ENCODE results near the gene RNF157. TPM values are rescaled to one million over a fixed set of nuclear protein-coding genes. Genes with fewer than 3 reads are reported as not detected.

RNF157 gene
- total and polyA plus RNA-seq, 2 of the 13 experiments (the other 11 are each of a cell fraction or from before 2014, with no cell fraction given): 0.44 to 1.5 TPM

- DNase-seq (ENCODE audit: low spot score) (no peak), ATAC-seq (no peak), FAIRE-seq (no peak)
- intact Hi-C loops (cut with micrococcal nuclease; ENCODE audit: unreplicated experiment) (no loop called here), in situ Hi-C loops (cut with HindIII; ENCODE audit: extremely low pct_ligation_motif_present, low pct_unique_long_range_greater_than_20kb) (no loop called here)
- CTCF ChIA-PET (ENCODE audit: low intra/inter-chr PET ratio, low total read pairs): no interaction called here
- H3K27me3 ChIP-seq (ENCODE audit: control insufficient read depth in 1 of 2, insufficient read depth in 2 of 2, low read length in 2 of 2): peaks cover 9 to 47% of the 10 kb centered on the region in 2 experiments; a peak in 4 of 5 replicates
- H4K20me1 ChIP-seq (ENCODE audit: insufficient read depth, low read length): no peaks in the 10 kb centered on the region
- no peak overlapping the region for H3K4me3 ChIP-seq (replicated peaks in 1 of 3; ENCODE audit: insufficient read depth in 1 of 3, low read depth in 2 of 3, low read length in 3 of 3)
- no peaks in the 10 kb centered on the region for H3K9me3 ChIP-seq (ENCODE audit: low read length)
- no TSS peak for BruUV-seq (replicated peaks)
- H3K4me1 ChIP-seq (ENCODE audit: insufficient read depth, low read length): peaks cover 63% of the 10 kb centered on the region
- no peak overlapping the region for H2AFZ ChIP-seq (ENCODE audit: low read length)
- no peaks in the 10 kb centered on the region for H3K79me2 ChIP-seq (ENCODE audit: insufficient read depth, low read length)
- WGBS (ENCODE audit: low lambda C conversion rate): 68% methylated on average over 12 of the region's 12 CpGs
- H3K36me3 ChIP-seq (replicated peaks in 1 of 2; ENCODE audit: control insufficient read depth in 1 of 2, insufficient read depth in 2 of 2, low read length in 2 of 2): no peaks in the 10 kb centered on the region
- H3K27ac ChIP-seq (ENCODE audit: extremely low read length, insufficient read depth, low read length): no peak overlapping the region
- no peak for TF ChIP-seq KDM5A (IDR thresholded peaks at IDR 0.05; ENCODE audit: borderline replicate concordance, low read length)
- no peak for TF ChIP-seq MYPOP (CRISPR knock-in tag; IDR thresholded peaks at IDR 0.05)
- peak; percentile 38 to 45; a peak in 3 of 4 replicates for TF ChIP-seq MAFK (conservative IDR thresholded peaks at IDR 0.05 in 1 of 2, IDR thresholded peaks at IDR 0.05 in 1 of 2; ENCODE audit: low read length in 2 of 2)
- no peak for TF ChIP-seq ZNF34 (CRISPR knock-in tag; IDR thresholded peaks at IDR 0.05; ENCODE audit: borderline replicate concordance)
- no peak for TF ChIP-seq THAP11 (CRISPR knock-in tag; IDR thresholded peaks at IDR 0.05)
- 0 out of 2 replicates have a peak, but pooled peaks have one; percentile 33 for TF ChIP-seq MAFF (IDR thresholded peaks at IDR 0.05; ENCODE audit: low read depth, low read length)
- no peak for TF ChIP-seq ZNF850 (CRISPR knock-in tag; conservative IDR thresholded peaks at IDR 0.05)
- no peak for TF ChIP-seq KDM1A (CRISPR knock-in tag; IDR thresholded peaks at IDR 0.05)
- TF ChIP-seq MTF1 (CRISPR knock-in tag; IDR thresholded peaks at IDR 0.05): no peak
- no peak for TF ChIP-seq HDAC6 (IDR thresholded peaks at IDR 0.05; ENCODE audit: low read depth, low read length)
- TF ChIP-seq, protein P1, sequence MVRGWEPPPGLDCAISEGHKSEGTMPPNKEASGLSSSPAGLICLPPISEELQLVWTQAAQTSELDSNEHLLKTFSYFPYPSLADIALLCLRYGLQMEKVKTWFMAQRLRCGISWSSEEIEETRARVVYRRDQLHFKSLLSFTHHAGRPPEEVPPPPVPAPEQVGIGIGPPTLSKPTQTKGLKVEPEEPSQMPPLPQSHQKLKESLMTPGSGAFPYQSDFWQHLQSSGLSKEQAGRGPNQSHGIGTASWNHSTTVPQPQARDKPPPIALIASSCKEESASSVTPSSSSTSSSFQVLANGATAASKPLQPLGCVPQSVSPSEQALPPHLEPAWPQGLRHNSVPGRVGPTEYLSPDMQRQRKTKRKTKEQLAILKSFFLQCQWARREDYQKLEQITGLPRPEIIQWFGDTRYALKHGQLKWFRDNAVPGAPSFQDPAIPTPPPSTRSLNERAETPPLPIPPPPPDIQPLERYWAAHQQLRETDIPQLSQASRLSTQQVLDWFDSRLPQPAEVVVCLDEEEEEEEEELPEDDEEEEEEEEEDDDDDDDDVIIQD (CRISPR knock-in tag; IDR thresholded peaks at IDR 0.05; ENCODE audit: low read depth): no peak
- TF ChIP-seq DNMT3B (CRISPR knock-in tag; conservative IDR thresholded peaks at IDR 0.05): no peak
- no peak for TF ChIP-seq POLR2AphosphoS2 (IDR thresholded peaks at IDR 0.05; ENCODE audit: low read depth, low read length)
- no peak for TF ChIP-seq ZNF737 (CRISPR knock-in tag; IDR thresholded peaks at IDR 0.05; ENCODE audit: borderline replicate concordance)
- no peak for TF ChIP-seq KLF16 (CRISPR knock-in tag; IDR thresholded peaks at IDR 0.05)
- TF ChIP-seq ZNF441 (CRISPR knock-in tag; IDR thresholded peaks at IDR 0.05; ENCODE audit: borderline replicate concordance): no peak
- no peak overlapping the region for H3K9ac ChIP-seq (ENCODE audit: insufficient read depth, low read depth, low read length)
- POLR2A ChIA-PET: interaction anchor here (0.7 to 1.2 kb wide), 2 partner anchors 8 to 15 kb away, joined by 3 read pairs; no protein-coding TSS in a partner anchor
- H3K4me2 ChIP-seq (ENCODE audit: low read depth, low read length): no peak overlapping the region
These were observed 3.8 kb upstream of the RNF157 start for GRCh38 chr17:76243826-76244679.
